ENCODE results near the gene DEFB108B.
"Not testable (repeated sequence)": the region's sequence is repeated elsewhere in the genome, so short reads cannot be mapped to it uniquely, and the experiment has no call there.

Gene DEFB108B

GRCh38 chr11:71821539-71821938, 11.5 kb upstream of the DEFB108B start:
- not testable (repeated sequence) for DNase-seq

DNA sequence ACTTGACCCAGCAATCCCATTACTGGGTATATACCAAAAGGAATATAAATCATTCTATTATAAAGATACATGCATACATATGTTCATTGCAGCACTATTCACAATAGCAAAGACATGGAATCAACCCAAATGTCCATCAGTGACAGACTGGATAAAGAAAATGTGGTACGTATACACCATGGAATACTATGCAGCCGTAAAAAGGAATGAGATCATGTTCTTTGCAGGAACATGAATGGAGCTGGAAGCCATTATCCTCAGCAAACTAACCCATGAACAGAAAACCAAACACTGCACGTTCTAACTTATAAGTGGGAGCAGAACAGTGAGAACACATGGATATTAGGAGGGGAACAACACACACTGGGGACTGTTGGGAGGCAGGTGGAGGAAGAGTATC, 3.8 kb upstream of the DEFB108B start:
- not testable (repeated sequence) for DNase-seq

- not testable (repeated sequence) for DNase-seq
Measured at GRCh38 chr11:71829686-71830085, 3.3 kb upstream of the DEFB108B start.

- DNase-seq = not testable (repeated sequence)
Measured at GRCh38 chr11:71842720-71843119, 9.7 kb downstream of the DEFB108B start.

- DNase-seq = not testable (repeated sequence)
Measured at GRCh38 chr11:71843355-71843754, 10.4 kb downstream of the DEFB108B start.

GRCh38 chr11:71843858-71844257, 10.9 kb downstream of the DEFB108B start:
- no peak for DNase-seq

- DNase-seq = not testable (repeated sequence)
Measured at GRCh38 chr11:71853895-71854294, 20.9 kb downstream of the DEFB108B start.

DNA sequence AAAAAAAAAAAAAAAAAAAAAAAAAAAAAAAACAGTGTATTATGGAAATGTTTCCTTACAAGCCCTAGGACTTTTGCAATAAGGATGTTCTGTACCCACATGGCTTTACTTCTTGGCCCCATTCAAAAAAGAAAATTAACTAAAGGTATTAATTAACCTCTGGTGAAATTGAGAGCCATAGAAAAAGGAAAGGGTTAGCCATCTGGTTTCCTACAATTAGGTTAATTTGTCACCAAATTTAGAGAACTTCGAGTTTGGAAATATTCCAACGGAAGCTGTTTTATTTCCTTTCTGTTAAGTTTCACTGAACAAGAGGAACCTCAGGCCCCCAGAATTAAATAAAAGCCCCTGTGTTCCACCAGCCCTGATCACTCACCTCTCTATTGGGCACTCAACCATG, 22.9 kb downstream of the DEFB108B start:
- DNase-seq = not testable (repeated sequence)

DNA sequence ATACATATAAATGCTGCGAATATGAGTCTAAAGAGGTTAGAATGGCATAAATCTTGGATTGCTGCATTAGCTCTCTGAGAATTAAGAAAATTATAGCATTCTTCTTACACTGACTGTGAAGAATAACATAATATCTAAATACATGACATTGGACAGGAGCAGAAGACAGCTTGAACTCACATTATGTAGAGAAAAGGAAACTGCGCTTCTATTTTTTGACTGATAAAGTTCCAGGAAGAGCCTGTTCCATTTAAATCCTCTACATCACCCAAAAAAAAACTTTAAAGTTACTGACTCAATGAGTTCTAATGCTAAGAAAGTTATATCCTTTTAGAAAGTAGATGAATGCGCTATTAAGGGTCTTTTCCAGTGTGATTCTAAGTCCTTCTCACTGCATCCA, 27.8 kb downstream of the DEFB108B start:
- not testable (repeated sequence) for DNase-seq

GRCh38 chr11:71863978-71864627, 31.1 kb downstream of the DEFB108B start:
- not testable (repeated sequence) for DNase-seq

DNA sequence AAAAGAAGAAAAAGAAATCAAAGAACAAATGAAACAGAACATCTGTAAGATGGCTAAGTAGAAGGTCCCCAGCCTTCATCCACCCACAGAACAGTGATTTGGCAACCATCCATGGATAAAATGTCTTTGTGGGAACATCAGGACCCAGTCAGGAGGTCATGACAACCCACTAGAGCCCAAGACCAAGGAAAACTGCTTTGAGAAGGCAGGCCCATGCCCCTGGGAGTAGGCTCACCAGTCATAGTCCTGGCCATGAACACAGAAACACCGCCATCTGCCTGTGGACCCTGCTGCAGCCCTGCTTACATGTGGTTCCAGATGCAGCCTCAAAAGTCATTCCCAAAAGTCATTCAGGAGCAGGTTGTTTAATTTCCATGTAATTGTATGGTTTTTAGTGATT, 34.2 kb downstream of the DEFB108B start:
- not testable (repeated sequence) for DNase-seq

GRCh38 chr11:71869931-71870330, 36.9 kb downstream of the DEFB108B start:
- not testable (repeated sequence) for DNase-seq

DNA sequence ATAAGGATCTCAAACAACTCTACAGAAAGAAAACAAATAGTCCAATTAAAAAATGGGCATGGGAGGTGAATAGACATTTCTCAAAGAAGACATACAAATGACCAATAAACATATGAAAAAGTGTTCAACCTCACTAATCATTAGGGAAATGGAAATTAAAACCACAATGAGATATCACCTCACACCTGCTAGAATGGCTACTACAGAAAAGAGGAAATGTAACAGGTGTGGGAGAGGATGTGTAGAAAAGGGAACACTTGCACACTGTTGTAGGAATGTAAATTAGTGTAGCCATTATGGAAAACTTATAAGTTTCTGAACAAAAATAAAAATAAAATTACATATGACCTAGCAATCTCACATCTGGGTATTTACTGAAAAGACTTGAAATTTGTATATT, 37.7 kb downstream of the DEFB108B start:
- DNase-seq = not testable (repeated sequence)

GRCh38 chr11:71876262-71876661, 43.3 kb downstream of the DEFB108B start:
- not testable (repeated sequence) for DNase-seq

DNA sequence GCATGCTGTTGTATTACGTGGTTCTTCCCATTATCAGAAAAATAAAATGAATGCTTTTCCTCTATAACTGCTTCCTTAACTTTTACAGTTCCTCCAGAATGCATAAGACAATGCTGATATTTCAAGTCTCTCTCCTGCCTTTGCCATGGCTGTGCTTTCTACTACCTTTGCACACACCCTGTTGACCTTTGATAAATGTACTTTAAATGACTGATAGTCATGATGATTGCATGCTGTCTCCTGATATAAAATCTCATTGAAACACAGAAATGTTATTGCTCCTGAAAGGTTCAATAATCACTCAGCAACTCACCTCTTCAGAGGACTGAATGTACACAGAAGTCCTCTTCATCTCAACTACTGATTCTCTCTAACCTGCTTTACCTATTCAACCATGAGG, 45.1 kb downstream of the DEFB108B start, which contains the start of gene DEFB131B:
Gene DEFB131B, plus strand, starts transcription at position 395 of the 400 bp plus-strand sequence. Its CDS starts 0 bp downstream, at position 395.
- DNase-seq = not testable (repeated sequence)

- not testable (repeated sequence) for DNase-seq
Measured at GRCh38 chr11:71885806-71886205, 52.8 kb downstream of the DEFB108B start.
